CD14-positive monocyte (primary cell): ENCODE data around the gene PIK3R2. TPM values are rescaled to one million over a fixed set of nuclear protein-coding genes. Genes with fewer than 3 reads are reported as not detected.

Experiments
- DNase-seq, 3 donors: peaks; one replicate each; pipeline ENCODE4 v3.0.0-alpha.2; 2011 to 2022
- H2AFZ ChIP-seq: 2 replicates; pipeline ENCODE4 v1.6.0; 2012; ENCODE audit warnings: mild to moderate bottlenecking, low read depth, low read length, inconsistent platforms; ENCODE audit not compliant: insufficient read depth, poor library complexity, severe bottlenecking
- H3K27ac ChIP-seq, 2 donors: 1 replicate in 1 of 2; 2 replicates in 1 of 2; pipeline ENCODE4 v1.5.1; 2012 to 2013; ENCODE audit warnings: low read length in 2 of 2, control low read depth in 1 of 2, inconsistent platforms in 1 of 2, low read depth in 1 of 2, mild to moderate bottlenecking in 1 of 2
- H3K27me3 ChIP-seq, 2 donors: one replicate each; pipeline versions ENCODE4 v1.6.0 to v1.6.1; 2011 to 2013; ENCODE audit warnings: low read length in 2 of 2; ENCODE audit not compliant: control insufficient read depth in 2 of 2, insufficient read depth in 2 of 2
- H3K36me3 ChIP-seq, 2 donors: replicated peaks in 1 of 2; 1 replicate in 1 of 2; 2 replicates in 1 of 2; pipeline versions ENCODE4 v1.5.1 to v1.6.1; 2012 to 2013; ENCODE audit warnings: low read length in 2 of 2, control low read depth in 1 of 2, inconsistent platforms in 1 of 2, mild to moderate bottlenecking in 1 of 2; ENCODE audit not compliant: insufficient read depth in 2 of 2, control insufficient read depth in 1 of 2
- H3K4me1 ChIP-seq, 2 donors: 1 replicate in 1 of 2; 2 replicates in 1 of 2; pipeline versions ENCODE4 v1.5.1 to v1.6.1; 2012 to 2013; ENCODE audit warnings: low read length in 2 of 2, control low read depth in 1 of 2, inconsistent platforms in 1 of 2, mild to moderate bottlenecking in 1 of 2, moderate library complexity in 1 of 2; ENCODE audit not compliant: insufficient read depth in 2 of 2, control insufficient read depth in 1 of 2
- H3K4me2 ChIP-seq: replicated peaks from 2 replicates; pipeline ENCODE3; 2012; ENCODE audit warnings: low read length, moderate library complexity, mild to moderate bottlenecking; ENCODE audit not compliant: poor library complexity, severe bottlenecking; ENCODE audit errors: extremely low read depth
- H3K4me3 ChIP-seq, 3 experiments: fragments of 200-600 bp in 1 of 3; sonication (generic) in 1 of 3; replicated peaks in 1 of 3; 1 replicate in 2 of 3; 2 replicates in 1 of 3; pipeline ENCODE4 v1.5.1; 2011 to 2013; ENCODE audit warnings: low read length in 3 of 3, mild to moderate bottlenecking in 3 of 3, control low read depth in 2 of 3, low read depth in 2 of 3, inconsistent platforms in 1 of 3, moderate library complexity in 1 of 3
- H3K79me2 ChIP-seq: 2 replicates; pipeline ENCODE4 v1.6.0; 2012; ENCODE audit warnings: mild to moderate bottlenecking, control low read depth, inconsistent platforms, low read length, moderate library complexity; ENCODE audit not compliant: insufficient read depth
- H3K9ac ChIP-seq: 2 replicates; pipeline ENCODE4 v1.6.0; 2017; ENCODE audit warnings: low read length, mild to moderate bottlenecking; ENCODE audit not compliant: insufficient read depth, poor library complexity, severe bottlenecking
- H3K9me3 ChIP-seq, 2 donors: replicated peaks in 1 of 2; 1 replicate in 1 of 2; 2 replicates in 1 of 2; pipeline versions ENCODE4 v1.5.1 to v1.6.1; 2012 to 2013; ENCODE audit warnings: low read length in 2 of 2, control low read depth in 1 of 2; ENCODE audit not compliant: control insufficient read depth in 1 of 2, insufficient read depth in 1 of 2
- H4K20me1 ChIP-seq: 2 replicates; pipeline ENCODE4 v1.6.0; 2012; ENCODE audit warnings: mild to moderate bottlenecking, low read length, control low read depth, moderate library complexity; ENCODE audit not compliant: insufficient read depth
- H3K27ac Mint-ChIP-seq, 7 donors: one replicate each; pipeline ENCODE4 v1.8.0; 2020; ENCODE audit warnings: mild to moderate bottlenecking in 7 of 7, mixed read lengths in 7 of 7, moderate library complexity in 6 of 7, inconsistent platforms in 2 of 7
- H3K27me3 Mint-ChIP-seq, 3 donors: one replicate each; pipeline ENCODE4 v1.8.0; 2021 to 2022; ENCODE audit warnings: low read depth in 3 of 3, mild to moderate bottlenecking in 3 of 3, mixed read lengths in 3 of 3, moderate library complexity in 3 of 3, inconsistent platforms in 1 of 3
- H3K36me3 Mint-ChIP-seq, 2 donors: one replicate each; pipeline ENCODE4 v1.8.0; 2020; ENCODE audit warnings: mixed read lengths in 2 of 2, inconsistent platforms in 1 of 2, mild to moderate bottlenecking in 1 of 2
- H3K4me1 Mint-ChIP-seq: one replicate; pipeline ENCODE4 v1.8.0; 2020; ENCODE audit warnings: mild to moderate bottlenecking, mixed read lengths
- H3K4me3 Mint-ChIP-seq, 2 donors: one replicate each; pipeline ENCODE4 v1.8.0; 2020; ENCODE audit warnings: mild to moderate bottlenecking in 2 of 2, mixed read lengths in 2 of 2, moderate library complexity in 1 of 2
- H3K9me3 Mint-ChIP-seq, 7 donors: one replicate each; pipeline ENCODE4 v1.8.0; 2020 to 2022; ENCODE audit warnings: mixed read lengths in 7 of 7, mild to moderate bottlenecking in 6 of 7, moderate library complexity in 6 of 7, inconsistent platforms in 2 of 7
- CTCF ChIP-seq: fragments of 200-600 bp; IDR thresholded peaks from one replicate; pipeline ENCODE4 v1.8.0; 2022; ENCODE audit warnings: antibody characterized with exemption, mild to moderate bottlenecking
- WGBS: methylation state at CpG from one replicate; pipeline ENCODE4 v1.1.5; 2013; ENCODE audit warnings: missing lambda C conversion rate; ENCODE audit not compliant: insufficient coverage; 5-methylcytosine and 5-hydroxymethylcytosine counted together
- intact Hi-C, 2 donors: fragments of 100-400 bp; cut with micrococcal nuclease; formaldehyde crosslinking; loops; one replicate each; pipeline versions ENCODE4 v1.15.0 to v1.15.1; 2023
- polyA plus RNA-seq, 3 donors: library from polyadenylated mRNA; depleted of rRNA in 1 of 3; unstranded in 2 of 3; stranded (reverse) in 1 of 3; fragments of 300-500 nt in 2 of 3; fragments of >200 nt in 1 of 3; fragmentation: Illumina TruSeq in 2 of 3; gene quantifications; 1 replicate in 2 of 3; 2 replicates in 1 of 3; pipeline ENCODE4 v1.2.3, GENCODE V29; 2012 to 2021

PIK3R2 gene
- polyA plus RNA-seq, 3 donors: 0.99 to 7.7 (median 2.0) TPM

- Histone ChIP-seq H3K4me3 (peak overlapping the region; percentile 42 to 84 (median 51)), H3K36me3 (peaks cover 0 to 1% of the 10 kb centered on the region in 2 donors), H3K27ac (peak overlapping the region; percentile 70 to 85), H3K4me1 (peaks cover 23 to 29% of the 10 kb centered on the region in 2 donors), H3K79me2 (peaks cover 5% of the 10 kb centered on the region), H3K27me3 (peaks cover 0 to 10% of the 10 kb centered on the region in 2 donors), H2AFZ (peak overlapping the region; percentile 91), H3K9me3 (no peaks in the 10 kb centered on the region), H3K4me2 (peak overlapping the region; percentile 96), H4K20me1 (peaks cover 11% of the 10 kb centered on the region), H3K9ac (peak overlapping the region; percentile 73)
- intact Hi-C loops: loop anchor here (5.0 to 10.0 kb wide), 3 partner anchors 51 to 209 kb away; partner anchors contain the start of genes PIK3R2 (in 1 of the 2) and SSBP4 (in 1 of the 2)
- peak in 2 of 3 donors; percentile 21 to 43 for DNase-seq
- H3K27ac Mint-ChIP-seq: peak overlapping the region; percentile 94 to 98 (median 97)
- peaks cover 24% of the 10 kb centered on the region for H3K4me1 Mint-ChIP-seq
- peaks cover 13 to 15% of the 10 kb centered on the region in 2 donors for H3K36me3 Mint-ChIP-seq
- TF ChIP-seq CTCF: no peak
- 24% methylated on average over 21 of the region's 36 CpGs for WGBS
- H3K4me3 Mint-ChIP-seq: peak overlapping the region; percentile 84 to 94
- no peaks in the 10 kb centered on the region for H3K9me3 Mint-ChIP-seq
- peaks cover 24 to 40% (median 33%) of the 10 kb centered on the region in 3 donors for H3K27me3 Mint-ChIP-seq
These were observed 52.4 kb downstream of the PIK3R2 start for GRCh38 chr19:18205200-18205892.

- 97% methylated on average over 4 of the region's 12 CpGs for WGBS
- no peak for TF ChIP-seq CTCF
- H3K27ac ChIP-seq: no peak overlapping the region
- no peak overlapping the region for H3K4me3 Mint-ChIP-seq
- H3K36me3 ChIP-seq: no peaks in the 10 kb centered on the region
- no peak overlapping the region for H3K4me2 ChIP-seq
- H3K27ac Mint-ChIP-seq: no peak overlapping the region
- H3K4me3 ChIP-seq: no peak overlapping the region
- DNase-seq: no peak
- H3K27me3 Mint-ChIP-seq: peaks cover 30 to 45% (median 34%) of the 10 kb centered on the region in 3 donors
- H3K79me2 ChIP-seq: peaks cover 5% of the 10 kb centered on the region
- H3K4me1 ChIP-seq: peaks cover 23 to 29% of the 10 kb centered on the region in 2 donors
- H3K4me1 Mint-ChIP-seq: peaks cover 24% of the 10 kb centered on the region
- no peak overlapping the region for H2AFZ ChIP-seq
- H4K20me1 ChIP-seq: peaks cover 11% of the 10 kb centered on the region
- H3K9me3 ChIP-seq: no peaks in the 10 kb centered on the region
- peaks cover 0 to 10% of the 10 kb centered on the region in 2 donors for H3K27me3 ChIP-seq
- no peak overlapping the region for H3K9ac ChIP-seq
- intact Hi-C loops: loop anchor here (5.0 to 10.0 kb wide), 3 partner anchors 51 to 209 kb away; partner anchors contain the start of genes PIK3R2 (in 1 of the 2) and SSBP4 (in 1 of the 2)
- peaks cover 10 to 12% of the 10 kb centered on the region in 2 donors for H3K36me3 Mint-ChIP-seq
- H3K9me3 Mint-ChIP-seq: no peaks in the 10 kb centered on the region
These were observed 53.1 kb downstream of the PIK3R2 start for GRCh38 chr19:18206018-18206417.
